ENCODE measurements around the gene NFIC.

GRCh38 chr19:3365836-3366752 lies at the start of gene NFIC:
- TF ChIP-seq CTCF (IDR thresholded peaks at IDR 0.05; ENCODE audit: borderline replicate concordance, extremely low read depth, low read length, poor library complexity, severe bottlenecking), result no peak
- TF ChIP-seq EZH2 (IDR thresholded peaks at IDR 0.05; ENCODE audit: borderline replicate concordance, low read depth, low read length, severe bottlenecking), result no peak

All from DND-41 (cell line).